DND-41 (cell line): ENCODE data around the gene AHCYL1.

Experiments
- CTCF ChIP-seq: IDR thresholded peaks from 2 replicates; pipeline ENCODE4 v1.5.1; 2012; ENCODE audit warnings: borderline replicate concordance, low read length, moderate library complexity, mild to moderate bottlenecking; ENCODE audit not compliant: poor library complexity, severe bottlenecking; ENCODE audit errors: extremely low read depth
- EZH2 ChIP-seq: IDR thresholded peaks from 3 replicates; pipeline ENCODE4 v1.6.1; 2012; ENCODE audit warnings: borderline replicate concordance, low read depth, mild to moderate bottlenecking, moderate library complexity, low read length, inconsistent platforms; ENCODE audit not compliant: severe bottlenecking

GRCh38 chr1:109997204-109997866 is 12.8 kb downstream of the AHCYL1 start:
- TF ChIP-seq CTCF (no peak), EZH2 (no peak)
